ENCODE results near the gene CNOT11. TPM values are rescaled to one million over a fixed set of nuclear protein-coding genes. Genes with fewer than 3 reads are reported as not detected.

Gene CNOT11
- total and polyA plus RNA-seq, 2 of the 13 experiments (the other 11 are each of a cell fraction or from before 2014, with no cell fraction given) = 114 to 209 TPM

DNA sequence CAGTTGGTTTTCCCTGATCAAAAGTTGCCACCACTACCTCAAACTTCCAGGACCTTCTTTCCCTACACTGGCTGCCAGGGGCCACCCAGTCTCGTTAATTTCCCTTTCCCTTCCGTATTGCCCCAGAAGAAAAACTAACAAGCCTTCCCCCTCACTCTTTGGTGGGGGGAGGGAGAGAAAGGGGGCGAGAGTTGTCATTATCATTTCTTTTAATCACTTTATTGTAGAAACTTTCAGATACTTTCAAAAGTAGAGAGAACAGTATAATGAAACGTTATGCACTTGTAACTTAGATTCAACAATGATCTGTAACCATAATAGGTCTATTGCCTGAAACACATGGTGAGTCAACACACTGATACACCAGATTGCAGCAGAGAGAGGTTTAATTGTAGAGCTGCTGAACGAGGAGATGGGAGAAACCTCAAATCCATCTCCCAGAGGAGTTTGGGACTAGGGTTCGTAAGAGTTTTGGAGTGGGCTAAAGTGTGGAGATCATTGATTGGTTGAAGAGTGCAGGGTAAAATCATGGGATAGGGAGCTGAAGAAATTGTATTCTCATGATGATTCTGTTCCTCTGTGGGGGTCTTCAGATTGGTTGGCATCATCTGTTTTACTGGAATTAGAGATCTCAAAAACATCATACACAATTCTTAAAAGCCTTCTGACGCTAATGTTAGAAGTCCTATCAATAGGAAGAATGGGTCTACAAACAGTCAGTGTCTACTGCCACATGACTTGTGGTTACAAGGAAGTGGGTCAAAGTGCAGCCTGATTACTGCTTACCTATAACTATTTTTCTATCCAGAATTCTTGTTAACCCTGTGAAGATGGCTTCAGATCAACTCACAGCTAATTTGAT lies 58.4 kb downstream of the CNOT11 start (continued):
- TF ChIP-seq, protein P1, sequence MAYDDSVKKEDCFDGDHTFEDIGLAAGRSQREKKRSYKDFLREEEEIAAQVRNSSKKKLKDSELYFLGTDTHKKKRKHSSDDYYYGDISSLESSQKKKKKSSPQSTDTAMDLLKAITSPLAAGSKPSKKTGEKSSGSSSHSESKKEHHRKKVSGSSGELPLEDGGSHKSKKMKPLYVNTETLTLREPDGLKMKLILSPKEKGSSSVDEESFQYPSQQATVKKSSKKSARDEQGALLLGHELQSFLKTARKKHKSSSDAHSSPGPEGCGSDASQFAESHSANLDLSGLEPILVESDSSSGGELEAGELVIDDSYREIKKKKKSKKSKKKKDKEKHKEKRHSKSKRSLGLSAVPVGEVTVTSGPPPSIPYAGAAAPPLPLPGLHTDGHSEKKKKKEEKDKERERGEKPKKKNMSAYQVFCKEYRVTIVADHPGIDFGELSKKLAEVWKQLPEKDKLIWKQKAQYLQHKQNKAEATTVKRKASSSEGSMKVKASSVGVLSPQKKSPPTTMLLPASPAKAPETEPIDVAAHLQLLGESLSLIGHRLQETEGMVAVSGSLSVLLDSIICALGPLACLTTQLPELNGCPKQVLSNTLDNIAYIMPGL (CRISPR knock-in tag; IDR thresholded peaks at IDR 0.05; ENCODE audit: borderline replicate concordance in 1 of 2, low read depth in 1 of 2) = 0 out of 4 replicates have a peak, but pooled peaks of 1 of the 2 experiments have one; percentile 16
- no peak for TF ChIP-seq IKZF4 (CRISPR knock-in tag; IDR thresholded peaks at IDR 0.05; ENCODE audit: borderline replicate concordance, low read depth, not compliant biosample characterization)
- TF ChIP-seq ZNF678 (CRISPR knock-in tag; IDR thresholded peaks at IDR 0.05) = peak; percentile 39; the same call in 1 of the 2 replicates
- TF ChIP-seq SNRNP70 (IDR thresholded peaks at IDR 0.05; ENCODE audit: low read depth, low read length) = no peak
- peak; percentile 52; the same call in 1 of the 2 replicates for TF ChIP-seq ZNF652 (CRISPR knock-in tag; IDR thresholded peaks at IDR 0.05; ENCODE audit: borderline replicate concordance, low read depth)
- TF ChIP-seq, protein P2, sequence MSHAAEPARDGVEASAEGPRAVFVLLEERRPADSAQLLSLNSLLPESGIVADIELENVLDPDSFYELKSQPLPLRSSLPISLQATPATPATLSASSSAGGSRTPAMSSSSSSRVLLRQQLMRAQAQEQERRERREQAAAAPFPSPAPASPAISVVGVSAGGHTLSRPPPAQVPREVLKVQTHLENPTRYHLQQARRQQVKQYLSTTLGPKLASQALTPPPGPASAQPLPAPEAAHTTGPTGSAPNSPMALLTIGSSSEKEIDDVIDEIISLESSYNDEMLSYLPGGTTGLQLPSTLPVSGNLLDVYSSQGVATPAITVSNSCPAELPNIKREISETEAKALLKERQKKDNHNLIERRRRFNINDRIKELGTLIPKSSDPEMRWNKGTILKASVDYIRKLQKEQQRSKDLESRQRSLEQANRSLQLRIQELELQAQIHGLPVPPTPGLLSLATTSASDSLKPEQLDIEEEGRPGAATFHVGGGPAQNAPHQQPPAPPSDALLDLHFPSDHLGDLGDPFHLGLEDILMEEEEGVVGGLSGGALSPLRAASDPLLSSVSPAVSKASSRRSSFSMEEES (CRISPR knock-in tag; IDR thresholded peaks at IDR 0.05) = peak; percentile 90
- peak; percentile 23; the same call in 1 of the 2 replicates for TF ChIP-seq ELF1 (CRISPR knock-in tag; IDR thresholded peaks at IDR 0.05)
- TF ChIP-seq, protein P3, sequence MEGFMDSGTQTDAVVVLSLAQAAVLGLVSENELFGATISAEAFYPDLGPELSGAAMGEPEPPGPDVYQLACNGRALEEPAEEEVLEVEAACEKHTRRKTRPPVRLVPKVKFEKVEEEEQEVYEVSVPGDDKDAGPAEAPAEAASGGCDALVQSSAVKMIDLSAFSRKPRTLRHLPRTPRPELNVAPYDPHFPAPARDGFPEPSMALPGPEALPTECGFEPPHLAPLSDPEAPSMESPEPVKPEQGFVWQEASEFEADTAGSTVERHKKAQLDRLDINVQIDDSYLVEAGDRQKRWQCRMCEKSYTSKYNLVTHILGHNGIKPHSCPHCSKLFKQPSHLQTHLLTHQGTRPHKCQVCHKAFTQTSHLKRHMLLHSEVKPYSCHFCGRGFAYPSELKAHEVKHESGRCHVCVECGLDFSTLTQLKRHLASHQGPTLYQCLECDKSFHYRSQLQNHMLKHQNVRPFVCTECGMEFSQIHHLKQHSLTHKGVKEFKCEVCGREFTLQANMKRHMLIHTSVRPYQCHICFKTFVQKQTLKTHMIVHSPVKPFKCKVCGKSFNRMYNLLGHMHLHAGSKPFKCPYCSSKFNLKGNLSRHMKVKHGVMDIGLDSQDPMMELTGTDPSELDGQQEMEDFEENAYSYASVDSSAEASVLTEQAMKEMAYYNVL (CRISPR knock-in tag; IDR thresholded peaks at IDR 0.05; ENCODE audit: borderline replicate concordance) = no peak
- TF ChIP-seq NR2F6 (IDR thresholded peaks at IDR 0.05) = no peak
- no peak for TF ChIP-seq NR2F6 (CRISPR knock-in tag; IDR thresholded peaks at IDR 0.05)
- TF ChIP-seq ATF7 (IDR thresholded peaks at IDR 0.05) = no peak
- TF ChIP-seq ATF7 (CRISPR knock-in tag; IDR thresholded peaks at IDR 0.05) = no peak
- TF ChIP-seq GTF2F1 (IDR thresholded peaks at IDR 0.05; ENCODE audit: low read length) = no peak
- TF ChIP-seq, protein P4, sequence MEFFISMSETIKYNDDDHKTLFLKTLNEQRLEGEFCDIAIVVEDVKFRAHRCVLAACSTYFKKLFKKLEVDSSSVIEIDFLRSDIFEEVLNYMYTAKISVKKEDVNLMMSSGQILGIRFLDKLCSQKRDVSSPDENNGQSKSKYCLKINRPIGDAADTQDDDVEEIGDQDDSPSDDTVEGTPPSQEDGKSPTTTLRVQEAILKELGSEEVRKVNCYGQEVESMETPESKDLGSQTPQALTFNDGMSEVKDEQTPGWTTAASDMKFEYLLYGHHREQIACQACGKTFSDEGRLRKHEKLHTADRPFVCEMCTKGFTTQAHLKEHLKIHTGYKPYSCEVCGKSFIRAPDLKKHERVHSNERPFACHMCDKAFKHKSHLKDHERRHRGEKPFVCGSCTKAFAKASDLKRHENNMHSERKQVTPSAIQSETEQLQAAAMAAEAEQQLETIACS (CRISPR knock-in tag; IDR thresholded peaks at IDR 0.05) = no peak
- TF ChIP-seq, protein P5, sequence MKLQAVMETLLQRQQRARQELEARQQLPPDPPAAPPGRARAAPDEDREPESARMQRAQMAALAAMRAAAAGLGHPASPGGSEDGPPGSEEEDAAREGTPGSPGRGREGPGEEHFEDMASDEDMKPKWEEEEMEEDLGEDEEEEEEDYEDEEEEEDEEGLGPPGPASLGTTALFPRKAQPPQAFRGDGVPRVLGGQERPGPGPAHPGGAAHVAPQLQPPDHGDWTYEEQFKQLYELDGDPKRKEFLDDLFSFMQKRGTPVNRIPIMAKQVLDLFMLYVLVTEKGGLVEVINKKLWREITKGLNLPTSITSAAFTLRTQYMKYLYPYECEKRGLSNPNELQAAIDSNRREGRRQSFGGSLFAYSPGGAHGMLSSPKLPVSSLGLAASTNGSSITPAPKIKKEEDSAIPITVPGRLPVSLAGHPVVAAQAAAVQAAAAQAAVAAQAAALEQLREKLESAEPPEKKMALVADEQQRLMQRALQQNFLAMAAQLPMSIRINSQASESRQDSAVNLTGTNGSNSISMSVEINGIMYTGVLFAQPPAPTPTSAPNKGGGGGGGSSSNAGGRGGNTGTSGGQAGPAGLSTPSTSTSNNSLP (IDR thresholded peaks at IDR 0.05; ENCODE audit: low read depth, low read length) = peak; percentile 39
- TF ChIP-seq FOXJ3 (CRISPR knock-in tag; IDR thresholded peaks at IDR 0.05; ENCODE audit: borderline replicate concordance) = 0 out of 2 replicates have a peak, but pooled peaks have one; percentile 41
- TF ChIP-seq GATA4 (IDR thresholded peaks at IDR 0.05; ENCODE audit: borderline replicate concordance, low read depth) = no peak
- TF ChIP-seq PHF8 (CRISPR knock-in tag; IDR thresholded peaks at IDR 0.05) = 0 out of 2 replicates have a peak, but pooled peaks have one; percentile 14
- no peak for TF ChIP-seq ZNF296 (CRISPR knock-in tag; conservative IDR thresholded peaks at IDR 0.05)
- no peak for TF ChIP-seq ZNF614 (CRISPR knock-in tag; IDR thresholded peaks at IDR 0.05; ENCODE audit: borderline replicate concordance)
- no peak for TF ChIP-seq TBL1XR1 (IDR thresholded peaks at IDR 0.05; ENCODE audit: borderline replicate concordance, low read length, partially characterized antibody)

All from HepG2 (cell line).